Measurements from ENCODE around the gene PTBP1.

- TF ChIP-seq CTCF (IDR thresholded peaks at IDR 0.05; ENCODE audit: poor library complexity) (no peak), EZH2 (IDR thresholded peaks at IDR 0.05; ENCODE audit: borderline replicate concordance) (no peak), EZH2phosphoT487 (IDR thresholded peaks at IDR 0.05; ENCODE audit: low read depth, severe bottlenecking, unreplicated experiment) (no peak)
Observed at GRCh38 chr19:751501-752341, 45.5 kb upstream of the PTBP1 start.
